Astrocyte (in vitro differentiated cells and primary cell): ENCODE data around the gene INPP5A. TPM values are rescaled to one million over a fixed set of nuclear protein-coding genes. Genes with fewer than 3 reads are reported as not detected.

Experiments
- DNase-seq: peaks from one replicate; pipeline ENCODE4 v3.0.0-alpha.2; 2010; ENCODE audit warnings: low read depth
- FAIRE-seq: peaks from 2 replicates; lab custom pipeline; 2011; peaks lifted over from hg19 to GRCh38; lab: Jason Lieb, UNC
- H2AFZ ChIP-seq: 2 replicates; pipeline ENCODE4 v1.6.0; 2012; ENCODE audit warnings: low read depth, low read length, inconsistent platforms
- H3K27ac ChIP-seq: 2 replicates; pipeline ENCODE4 v1.5.1; 2011; ENCODE audit warnings: low read depth, low read length, inconsistent platforms
- H3K27me3 ChIP-seq: 2 replicates; pipeline ENCODE4 v1.6.0; 2011; ENCODE audit warnings: low read length, inconsistent platforms; ENCODE audit not compliant: insufficient read depth
- H3K36me3 ChIP-seq: 2 replicates; pipeline ENCODE4 v1.5.1; 2011; ENCODE audit warnings: low read length, inconsistent platforms; ENCODE audit not compliant: insufficient read depth
- H3K4me1 ChIP-seq: 2 replicates; pipeline ENCODE4 v1.5.1; 2011; ENCODE audit warnings: low read length, inconsistent platforms; ENCODE audit not compliant: insufficient read depth
- H3K4me2 ChIP-seq: 2 replicates; pipeline ENCODE4 v1.6.0; 2012; ENCODE audit warnings: low read length, inconsistent platforms
- H3K4me3 ChIP-seq: 2 replicates; pipeline ENCODE4 v1.5.1; 2011; ENCODE audit warnings: low read depth, mild to moderate bottlenecking, low read length, inconsistent platforms; ENCODE audit not compliant: insufficient read depth
- H3K79me2 ChIP-seq: 2 replicates; pipeline ENCODE4 v1.6.0; 2012; ENCODE audit warnings: mild to moderate bottlenecking, low read length, inconsistent platforms; ENCODE audit not compliant: insufficient read depth
- H3K9ac ChIP-seq: 2 replicates; pipeline ENCODE4 v1.6.0; 2012; ENCODE audit warnings: mild to moderate bottlenecking, low read length, inconsistent platforms
- H3K9me3 ChIP-seq: 2 replicates; pipeline ENCODE4 v1.5.1; 2012; ENCODE audit warnings: low read depth, mild to moderate bottlenecking, low read length, inconsistent platforms; ENCODE audit not compliant: insufficient read depth
- H4K20me1 ChIP-seq: 2 replicates; pipeline ENCODE4 v1.6.0; 2012; ENCODE audit warnings: low read length, inconsistent platforms; ENCODE audit not compliant: insufficient read depth
- H3K27ac Mint-ChIP-seq: one replicate; pipeline ENCODE4 v1.8.0; 2021; ENCODE audit warnings: mild to moderate bottlenecking, mixed read lengths; ENCODE audit not compliant: unreplicated experiment
- H3K27me3 Mint-ChIP-seq: one replicate; pipeline ENCODE4 v1.8.0; 2021; ENCODE audit warnings: low read depth, mixed read lengths; ENCODE audit not compliant: unreplicated experiment
- H3K36me3 Mint-ChIP-seq: one replicate; pipeline ENCODE4 v1.8.0; 2021; ENCODE audit warnings: low read depth, mixed read lengths; ENCODE audit not compliant: unreplicated experiment
- H3K4me1 Mint-ChIP-seq: one replicate; pipeline ENCODE4 v1.8.0; 2021; ENCODE audit warnings: low read depth, mixed read lengths; ENCODE audit not compliant: unreplicated experiment
- H3K4me3 Mint-ChIP-seq: one replicate; pipeline ENCODE4 v1.8.0; 2021; ENCODE audit warnings: mild to moderate bottlenecking, moderate library complexity, mixed read lengths; ENCODE audit not compliant: unreplicated experiment
- H3K9me3 Mint-ChIP-seq: one replicate; pipeline ENCODE4 v1.8.0; 2021; ENCODE audit warnings: mild to moderate bottlenecking, mixed read lengths; ENCODE audit not compliant: unreplicated experiment
- CTCF ChIP-seq: IDR thresholded peaks from 2 replicates; pipeline ENCODE4 v1.5.1; 2011; ENCODE audit warnings: low read depth, mild to moderate bottlenecking, inconsistent platforms, low read length, moderate library complexity; ENCODE audit not compliant: insufficient read depth
- EZH2 ChIP-seq: IDR thresholded peaks from 2 replicates; pipeline ENCODE4 v1.6.1; 2012; ENCODE audit warnings: mild to moderate bottlenecking, low read length, inconsistent platforms; ENCODE audit not compliant: insufficient read depth
- total RNA-seq: library from RNA; stranded (reverse); gene quantifications from 2 replicates; pipeline ENCODE4 v1.2.1, GENCODE V29; 2021

The INPP5A gene
- total RNA-seq, 1 donor from 2014 or later, result 39.1 TPM

DNA sequence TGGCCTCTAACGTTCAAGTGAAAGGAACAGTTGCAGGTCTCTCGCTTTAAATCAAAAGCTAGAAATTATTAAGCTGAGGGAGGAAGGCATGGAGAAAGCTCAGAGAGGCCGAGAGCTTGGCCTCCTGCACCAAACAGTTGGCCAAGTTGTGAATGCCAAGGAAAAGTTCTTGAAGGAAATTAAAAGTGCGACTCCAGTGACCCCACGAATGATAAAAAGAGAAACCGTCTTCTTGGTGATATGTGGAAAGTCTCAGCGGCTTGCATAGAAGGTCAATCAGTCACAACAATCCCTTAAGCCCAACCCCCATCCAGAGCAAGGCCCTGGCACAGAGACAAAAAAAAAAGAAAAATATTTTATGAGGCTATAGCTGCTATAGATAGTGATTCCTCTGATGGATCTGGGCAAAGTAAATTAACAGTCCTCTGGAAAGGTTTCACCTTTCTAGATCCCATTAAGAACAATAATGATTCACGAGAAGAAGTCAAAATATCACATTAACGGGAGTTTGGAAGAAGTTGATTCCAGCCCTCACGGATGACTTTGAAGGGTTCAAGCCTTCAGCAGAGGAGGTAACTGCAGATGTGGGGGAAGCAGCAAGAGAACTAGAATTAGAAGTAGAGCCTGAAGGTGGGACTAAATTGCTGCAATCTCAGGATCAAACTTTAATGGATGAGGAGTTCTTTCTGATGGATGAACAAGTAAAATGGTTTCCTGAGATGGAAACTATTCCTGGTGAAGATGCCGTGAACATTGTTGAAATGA lies 42.5 kb upstream of the INPP5A start:
- H3K9me3 Mint-ChIP-seq, result peaks cover 2% of the 10 kb centered on the region
- no peak overlapping the region for H3K4me3 Mint-ChIP-seq
- no peak overlapping the region for H3K4me3 ChIP-seq
- H3K4me1 ChIP-seq, result no peaks in the 10 kb centered on the region
- H3K36me3 Mint-ChIP-seq, result peaks cover 3% of the 10 kb centered on the region
- H3K27ac ChIP-seq, result no peak overlapping the region
- H3K27me3 ChIP-seq, result peaks cover 16% of the 10 kb centered on the region
- no peak overlapping the region for H3K27ac Mint-ChIP-seq
- no peaks in the 10 kb centered on the region for H3K4me1 Mint-ChIP-seq
- H2AFZ ChIP-seq, result no peak overlapping the region
- H3K9ac ChIP-seq, result no peak overlapping the region
- TF ChIP-seq CTCF, result no peak
- no peak for TF ChIP-seq EZH2
- no peak for DNase-seq
- peaks cover 60% of the 10 kb centered on the region for H3K27me3 Mint-ChIP-seq
- no peaks in the 10 kb centered on the region for H3K79me2 ChIP-seq
- no peaks in the 10 kb centered on the region for H4K20me1 ChIP-seq
- H3K9me3 ChIP-seq, result no peaks in the 10 kb centered on the region
- H3K4me2 ChIP-seq, result no peak overlapping the region
- FAIRE-seq, result no peak
- no peaks in the 10 kb centered on the region for H3K36me3 ChIP-seq

- Mint-ChIP-seq H3K27ac (no peak overlapping the region), H3K36me3 (peaks cover 3% of the 10 kb centered on the region), H3K4me3 (no peak overlapping the region), H3K4me1 (no peaks in the 10 kb centered on the region), H3K27me3 (peaks cover 70% of the 10 kb centered on the region), H3K9me3 (peaks cover 2% of the 10 kb centered on the region)
- Histone ChIP-seq H3K27ac (no peak overlapping the region), H3K4me2 (no peak overlapping the region), H3K36me3 (no peaks in the 10 kb centered on the region), H2AFZ (no peak overlapping the region), H3K4me3 (no peak overlapping the region), H3K79me2 (no peaks in the 10 kb centered on the region), H3K9ac (no peak overlapping the region), H3K27me3 (peaks cover 25% of the 10 kb centered on the region), H3K9me3 (no peaks in the 10 kb centered on the region), H3K4me1 (no peaks in the 10 kb centered on the region), H4K20me1 (no peaks in the 10 kb centered on the region)
- no peak for FAIRE-seq
- TF ChIP-seq EZH2 (peak; percentile 25), CTCF (no peak)
- DNase-seq, result no peak
Measured at GRCh38 chr10:132496360-132497062, 41.1 kb upstream of the INPP5A start.
